ENCODE results near the gene VRTN. TPM values are rescaled to one million over a fixed set of nuclear protein-coding genes. Genes with fewer than 3 reads are reported as not detected.

Gene VRTN
- total and polyA plus RNA-seq, 9 donors = 0.19 to 0.23 TPM; not detected in 7

GRCh38 chr14:74403619-74404417, 55.5 kb downstream of the VRTN start:
- H3K27ac ChIP-seq = no peak overlapping the region
- H3K27me3 ChIP-seq = no peaks in the 10 kb centered on the region
- no peak for DNase-seq
- H3K36me3 ChIP-seq = no peaks in the 10 kb centered on the region
- H3K9me3 ChIP-seq = no peaks in the 10 kb centered on the region
- intact Hi-C loops (cut with DNase I) = no loop called here
- 87 to 90% (median 88%) methylated on average over 12 of the region's 12 CpGs for WGBS, 3 donors
- H3K4me1 ChIP-seq (ENCODE audit: insufficient read depth) = peaks cover 2% of the 10 kb centered on the region
- TF ChIP-seq POLR2A (IDR thresholded peaks at IDR 0.05) (no peak), EP300 (IDR thresholded peaks at IDR 0.05) (no peak)
- TF ChIP-seq, protein P1, sequence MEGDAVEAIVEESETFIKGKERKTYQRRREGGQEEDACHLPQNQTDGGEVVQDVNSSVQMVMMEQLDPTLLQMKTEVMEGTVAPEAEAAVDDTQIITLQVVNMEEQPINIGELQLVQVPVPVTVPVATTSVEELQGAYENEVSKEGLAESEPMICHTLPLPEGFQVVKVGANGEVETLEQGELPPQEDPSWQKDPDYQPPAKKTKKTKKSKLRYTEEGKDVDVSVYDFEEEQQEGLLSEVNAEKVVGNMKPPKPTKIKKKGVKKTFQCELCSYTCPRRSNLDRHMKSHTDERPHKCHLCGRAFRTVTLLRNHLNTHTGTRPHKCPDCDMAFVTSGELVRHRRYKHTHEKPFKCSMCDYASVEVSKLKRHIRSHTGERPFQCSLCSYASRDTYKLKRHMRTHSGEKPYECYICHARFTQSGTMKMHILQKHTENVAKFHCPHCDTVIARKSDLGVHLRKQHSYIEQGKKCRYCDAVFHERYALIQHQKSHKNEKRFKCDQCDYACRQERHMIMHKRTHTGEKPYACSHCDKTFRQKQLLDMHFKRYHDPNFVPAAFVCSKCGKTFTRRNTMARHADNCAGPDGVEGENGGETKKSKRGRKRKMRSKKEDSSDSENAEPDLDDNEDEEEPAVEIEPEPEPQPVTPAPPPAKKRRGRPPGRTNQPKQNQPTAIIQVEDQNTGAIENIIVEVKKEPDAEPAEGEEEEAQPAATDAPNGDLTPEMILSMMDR (IDR thresholded peaks at IDR 0.05) = no peak
- H3K4me3 ChIP-seq = no peak overlapping the region

- TF ChIP-seq, protein P1 (IDR thresholded peaks at IDR 0.05) = no peak
- TF ChIP-seq POLR2A (IDR thresholded peaks at IDR 0.05) (no peak), EP300 (IDR thresholded peaks at IDR 0.05) (no peak)
- intact Hi-C loops (cut with DNase I) = no loop called here
- Histone ChIP-seq H3K4me1 (ENCODE audit: insufficient read depth) (peaks cover 2% of the 10 kb centered on the region), H3K4me3 (no peak overlapping the region), H3K9me3 (no peaks in the 10 kb centered on the region), H3K27ac (no peak overlapping the region), H3K27me3 (no peaks in the 10 kb centered on the region), H3K36me3 (no peaks in the 10 kb centered on the region)
- no peak for DNase-seq
- WGBS, 3 donors = 64 to 68% (median 65%) methylated on average over 7 of the region's 7 CpGs
Observed at GRCh38 chr14:74404435-74404834, 56.2 kb downstream of the VRTN start.

GRCh38 chr14:74405663-74406062, 57.4 kb downstream of the VRTN start:
- TF ChIP-seq EP300 (IDR thresholded peaks at IDR 0.05) (no peak), POLR2A (IDR thresholded peaks at IDR 0.05) (no peak)
- TF ChIP-seq, protein P1 (IDR thresholded peaks at IDR 0.05) = no peak
- Histone ChIP-seq H3K4me3 (no peak overlapping the region), H3K9me3 (no peaks in the 10 kb centered on the region), H3K27ac (no peak overlapping the region), H3K27me3 (no peaks in the 10 kb centered on the region), H3K4me1 (ENCODE audit: insufficient read depth) (peaks cover 2% of the 10 kb centered on the region), H3K36me3 (no peaks in the 10 kb centered on the region)
- 71 to 83% (median 76%) methylated on average over 4 of the region's 4 CpGs for WGBS, 3 donors
- intact Hi-C loops (cut with DNase I) = no loop called here
- no peak for DNase-seq

DNA sequence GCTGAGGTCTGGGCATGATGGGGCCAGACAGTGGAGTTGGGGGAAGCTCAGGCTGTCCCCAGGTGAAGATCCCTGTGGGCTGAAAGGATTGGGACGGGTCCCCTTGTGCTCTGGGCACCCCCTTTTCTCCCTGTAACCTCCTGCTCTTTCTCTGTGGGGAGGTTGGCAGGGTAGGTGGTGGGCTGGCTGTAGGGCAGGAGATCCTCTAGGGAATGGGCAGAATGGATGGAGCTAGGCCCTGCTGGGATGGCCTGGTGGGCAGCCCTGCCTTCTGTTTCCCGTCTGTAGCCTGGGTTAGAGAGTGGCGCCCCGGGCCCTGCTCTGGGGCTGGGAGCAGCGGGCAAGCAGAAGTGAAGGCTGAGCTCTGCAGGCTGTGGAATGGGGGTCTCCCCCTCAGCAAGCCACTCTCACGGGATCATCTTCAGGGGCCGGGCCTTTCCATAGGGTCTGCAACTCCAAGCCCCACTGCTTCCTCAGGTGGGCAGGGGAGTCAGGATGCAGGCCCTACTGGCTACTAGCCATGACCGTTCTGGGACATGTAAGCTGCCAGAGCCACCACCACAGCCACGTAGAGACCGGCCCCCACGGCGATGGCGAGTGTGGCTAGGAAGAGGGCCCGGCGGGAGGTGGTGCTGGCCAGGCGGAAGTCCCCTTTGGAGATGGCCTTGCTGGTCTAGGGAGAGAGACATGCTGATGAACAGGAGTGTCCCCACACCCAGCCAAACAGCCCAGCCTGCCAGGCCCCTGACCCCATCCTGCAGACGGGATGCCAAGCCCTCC, 58.9 kb downstream of the VRTN start:
- DNase-seq = no peak
- H3K9me3 ChIP-seq = no peaks in the 10 kb centered on the region
- H3K27me3 ChIP-seq = no peaks in the 10 kb centered on the region
- no peaks in the 10 kb centered on the region for H3K36me3 ChIP-seq
- H3K4me3 ChIP-seq = no peak overlapping the region
- WGBS, 3 donors = 88 to 89% (median 88%) methylated on average over 17 of the region's 17 CpGs
- TF ChIP-seq EP300 (IDR thresholded peaks at IDR 0.05) (no peak), POLR2A (IDR thresholded peaks at IDR 0.05) (no peak)
- TF ChIP-seq, protein P1 (IDR thresholded peaks at IDR 0.05) = no peak
- no peaks in the 10 kb centered on the region for H3K4me1 ChIP-seq (ENCODE audit: insufficient read depth)
- intact Hi-C loops (cut with DNase I) = no loop called here
- H3K27ac ChIP-seq = no peak overlapping the region

Measured in ovary (tissue), 9 donors.